Hematopoietic multipotent progenitor cell treated with erythropoietin and hydrocortisone succinate and interleukin-3 and kit ligand, for 6 days (in vitro differentiated cells): ENCODE results near the gene TDRD9.
"Not testable (repeated sequence)": the region's sequence is repeated elsewhere in the genome, so short reads cannot be mapped to it uniquely, and the experiment has no call there.

Experiments
- DNase-seq: peaks from one replicate; pipeline ENCODE4 v3.0.0-alpha.2; 2015

Gene TDRD9

DNA sequence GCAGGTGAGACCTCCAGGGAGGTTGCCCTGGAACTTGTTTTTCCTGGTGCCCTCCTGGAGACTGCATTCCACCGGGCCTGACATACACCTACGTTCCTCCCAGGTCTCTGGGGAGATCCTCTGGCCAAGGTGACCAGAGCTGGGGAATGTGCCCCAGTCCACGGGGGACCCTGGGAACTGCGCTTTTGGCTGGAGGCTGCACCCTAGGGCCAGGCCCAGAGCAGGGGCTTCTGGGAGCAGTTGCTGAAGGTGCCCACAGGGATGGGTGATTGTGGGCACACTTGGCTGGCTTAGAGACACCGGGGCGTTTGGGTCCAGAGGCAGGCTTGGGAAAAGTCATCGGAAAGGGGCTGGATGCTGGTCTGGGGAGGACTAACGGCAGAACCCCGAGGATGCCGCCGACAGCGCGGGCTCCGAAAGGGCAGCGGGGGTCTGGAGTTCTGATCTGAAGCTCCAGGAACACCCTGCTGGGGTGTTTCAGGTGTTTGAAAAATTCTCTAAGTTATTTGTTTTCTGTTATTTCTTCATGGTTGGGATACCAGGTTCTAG, 36.5 kb upstream of the TDRD9 start:
- no peak for DNase-seq

DNA sequence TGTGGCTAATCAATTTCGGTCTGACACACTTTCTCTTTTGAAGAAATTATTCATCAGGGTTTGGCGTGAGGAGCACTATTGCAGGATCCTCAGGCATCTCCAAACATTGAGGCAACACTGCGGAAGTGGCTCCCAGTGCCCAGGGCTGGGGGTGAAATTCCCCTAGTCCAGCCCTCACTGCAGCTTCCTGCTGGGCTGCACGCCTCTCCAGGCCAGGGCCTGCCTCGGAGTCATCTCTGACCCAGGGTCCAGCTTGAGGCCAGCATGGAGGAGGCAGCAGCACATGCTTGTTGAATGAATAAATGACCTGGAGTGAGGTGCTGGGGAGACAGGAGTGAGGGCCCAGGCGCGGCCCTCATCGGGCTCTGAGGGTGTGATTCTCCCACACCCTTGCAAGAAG, 36.0 kb upstream of the TDRD9 start:
- DNase-seq = no peak

DNA sequence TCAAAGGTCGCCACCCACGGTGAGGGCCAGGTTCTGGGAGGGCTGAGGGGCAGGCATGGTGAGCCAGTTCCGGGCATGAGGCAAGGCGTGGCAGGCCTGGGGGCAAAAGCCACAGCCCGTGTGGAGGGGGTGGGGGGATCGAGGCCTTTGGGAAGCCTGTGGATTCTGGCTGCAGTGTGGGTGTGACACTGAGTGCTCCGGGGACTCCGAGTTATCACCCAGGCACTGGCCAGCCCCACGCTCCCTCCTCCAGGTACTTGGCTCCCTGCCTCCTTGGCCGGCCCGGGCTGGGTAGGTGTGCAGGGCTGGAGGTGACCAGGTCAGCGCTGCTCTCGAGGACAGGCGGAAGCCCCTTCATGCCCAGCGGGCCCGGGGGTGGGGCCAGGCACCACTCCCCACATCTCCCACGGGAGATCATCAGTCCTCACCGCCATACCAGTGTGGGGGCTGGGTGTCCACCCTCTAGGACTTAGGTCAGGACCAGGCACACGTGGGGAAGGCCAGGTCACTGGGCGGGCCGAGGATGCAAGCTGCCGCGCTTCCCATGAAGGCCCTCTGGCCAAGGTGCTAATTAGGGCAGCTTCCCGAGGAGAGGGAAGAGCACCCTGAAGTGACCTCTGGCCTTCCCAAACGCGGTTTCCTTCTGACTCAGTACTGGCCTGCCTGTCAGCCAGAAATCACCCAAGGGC, 34.1 kb upstream of the TDRD9 start:
- DNase-seq = no peak

GRCh38 chr14:103894723-103895059, 33.6 kb upstream of the TDRD9 start:
- no peak for DNase-seq

DNA sequence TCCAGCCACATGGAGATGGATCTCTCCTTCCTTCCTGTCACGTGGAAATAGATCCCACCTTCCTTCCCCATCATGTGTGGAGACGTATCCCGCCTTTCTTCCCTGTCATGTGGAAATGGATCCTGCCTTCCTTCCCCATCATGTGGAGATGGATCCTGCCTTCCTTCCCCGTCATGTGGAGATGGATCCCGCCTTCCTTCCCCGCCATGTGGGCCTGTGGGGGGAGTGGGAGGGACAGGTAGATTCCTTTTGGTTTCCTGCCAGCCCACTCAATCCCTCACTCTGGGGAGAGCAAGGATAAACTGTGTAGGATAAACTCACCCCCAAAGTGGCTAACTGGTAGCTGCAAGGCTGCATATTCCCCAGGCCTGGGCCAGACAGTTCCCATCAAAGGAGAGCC, 31.7 kb upstream of the TDRD9 start:
- DNase-seq = no peak

- DNase-seq = no peak
Measured at GRCh38 chr14:103897075-103897947, 30.9 kb upstream of the TDRD9 start.

DNA sequence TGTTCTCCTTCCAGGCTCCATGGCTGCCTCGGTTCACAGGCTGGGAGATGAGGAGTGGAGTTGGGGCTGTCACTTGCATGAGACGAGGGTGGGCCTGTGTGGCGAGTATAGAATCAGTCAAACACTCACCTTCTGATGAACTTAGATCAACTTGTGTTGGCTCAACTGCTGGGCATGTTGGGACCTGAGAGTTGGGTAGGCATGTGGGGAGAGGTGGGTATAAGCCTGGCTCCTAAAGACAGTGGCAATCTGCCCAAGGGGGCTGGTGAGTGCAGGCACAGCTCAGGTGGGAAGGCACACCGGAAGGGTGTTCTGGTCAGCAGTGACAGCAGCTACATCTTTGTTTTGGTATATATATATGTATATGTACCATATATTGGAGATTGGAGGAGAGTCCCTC, 30.1 kb upstream of the TDRD9 start:
- DNase-seq = no peak

- no peak for DNase-seq
Measured at GRCh38 chr14:103898711-103899110, 29.5 kb upstream of the TDRD9 start.

DNA sequence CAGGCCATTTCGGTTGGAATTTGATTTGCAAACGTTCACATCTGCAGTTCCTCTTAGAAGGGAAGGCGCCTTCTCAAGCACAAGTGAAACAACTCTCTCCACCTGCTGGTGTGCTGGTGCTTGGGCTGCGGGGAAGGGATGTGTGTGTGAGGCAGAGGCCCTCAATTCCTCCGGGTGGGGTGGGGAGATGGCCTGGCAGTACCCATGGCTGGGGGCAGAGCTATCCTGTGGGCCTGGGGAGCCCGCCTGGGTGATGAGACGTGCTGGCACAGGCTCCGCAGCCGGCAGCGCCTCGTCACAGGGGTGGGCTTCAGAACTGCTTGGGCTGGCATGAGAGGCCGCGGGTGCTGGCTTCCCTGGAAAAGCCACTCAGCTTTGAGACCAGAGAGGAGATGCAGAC, 28.9 kb upstream of the TDRD9 start:
- no peak for DNase-seq

DNA sequence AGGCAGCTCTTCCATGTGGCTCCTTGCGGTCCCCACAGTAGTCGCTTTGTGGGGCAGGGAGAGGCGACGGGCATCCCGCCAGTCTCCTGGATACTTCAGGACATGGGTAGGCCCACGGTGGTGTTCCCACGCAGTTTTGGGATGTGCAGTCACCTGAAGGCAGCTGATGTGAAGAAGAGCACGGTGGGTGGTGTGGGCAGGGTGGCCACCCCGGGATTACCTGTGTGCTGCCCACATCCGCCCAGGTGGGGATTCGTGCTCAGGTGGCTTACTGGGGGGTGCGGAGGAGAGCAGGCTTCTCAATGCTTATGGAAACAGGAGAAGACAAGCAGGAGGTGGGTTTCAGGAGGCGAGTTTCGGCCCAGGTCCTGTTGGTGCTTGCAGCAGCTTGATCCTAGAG, 28.4 kb upstream of the TDRD9 start:
- no peak for DNase-seq

DNA sequence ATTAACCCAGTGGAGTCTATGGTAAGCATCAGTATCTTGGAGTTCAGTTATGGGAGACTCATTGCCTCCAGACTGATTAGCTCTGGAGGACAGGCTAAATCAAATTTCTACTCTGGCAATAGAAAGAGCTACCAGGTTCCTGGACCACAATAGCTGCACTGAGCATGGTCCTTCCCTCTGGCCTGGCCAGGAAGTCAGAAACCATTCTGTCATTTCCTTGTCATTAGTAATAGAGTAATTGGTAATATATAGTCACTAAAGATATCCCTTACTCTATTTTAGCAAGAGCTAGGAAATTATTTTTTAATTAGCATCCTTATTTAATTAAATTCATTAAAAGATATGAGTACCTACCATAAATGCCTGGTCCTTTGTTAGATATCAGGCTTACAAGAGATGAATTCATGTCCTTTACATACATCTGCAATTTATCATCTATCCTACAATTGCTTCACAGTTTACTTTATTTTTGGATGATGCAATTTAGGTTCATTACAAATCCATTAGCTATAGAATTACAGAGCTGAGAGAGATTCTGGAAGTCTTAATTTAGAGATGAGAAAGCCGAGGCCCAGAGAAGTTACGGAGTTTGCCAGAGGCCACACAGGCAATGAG, 23.7 kb upstream of the TDRD9 start:
- no peak for DNase-seq

GRCh38 chr14:103905842-103906456, 22.3 kb upstream of the TDRD9 start:
- peak; percentile 77 for DNase-seq

DNA sequence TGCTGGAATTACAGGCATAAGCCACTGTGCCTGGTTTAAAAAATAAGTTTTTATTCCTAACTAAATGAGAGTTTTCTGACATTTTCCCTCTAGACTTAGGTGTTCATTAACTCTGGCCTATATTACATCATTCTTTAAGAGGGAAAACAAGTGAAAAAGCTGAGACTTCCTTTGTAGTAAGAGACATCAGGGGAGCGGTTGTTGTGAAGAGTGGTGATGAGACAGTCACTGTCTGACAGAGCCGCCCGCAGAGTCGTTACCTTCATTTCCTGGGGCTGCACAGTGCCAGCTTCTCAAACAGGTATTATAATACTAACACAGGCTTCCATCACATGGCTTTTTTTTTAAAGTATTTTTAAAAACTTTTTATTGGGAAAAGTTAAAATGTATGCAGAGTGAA, 19.7 kb upstream of the TDRD9 start:
- no peak for DNase-seq

DNA sequence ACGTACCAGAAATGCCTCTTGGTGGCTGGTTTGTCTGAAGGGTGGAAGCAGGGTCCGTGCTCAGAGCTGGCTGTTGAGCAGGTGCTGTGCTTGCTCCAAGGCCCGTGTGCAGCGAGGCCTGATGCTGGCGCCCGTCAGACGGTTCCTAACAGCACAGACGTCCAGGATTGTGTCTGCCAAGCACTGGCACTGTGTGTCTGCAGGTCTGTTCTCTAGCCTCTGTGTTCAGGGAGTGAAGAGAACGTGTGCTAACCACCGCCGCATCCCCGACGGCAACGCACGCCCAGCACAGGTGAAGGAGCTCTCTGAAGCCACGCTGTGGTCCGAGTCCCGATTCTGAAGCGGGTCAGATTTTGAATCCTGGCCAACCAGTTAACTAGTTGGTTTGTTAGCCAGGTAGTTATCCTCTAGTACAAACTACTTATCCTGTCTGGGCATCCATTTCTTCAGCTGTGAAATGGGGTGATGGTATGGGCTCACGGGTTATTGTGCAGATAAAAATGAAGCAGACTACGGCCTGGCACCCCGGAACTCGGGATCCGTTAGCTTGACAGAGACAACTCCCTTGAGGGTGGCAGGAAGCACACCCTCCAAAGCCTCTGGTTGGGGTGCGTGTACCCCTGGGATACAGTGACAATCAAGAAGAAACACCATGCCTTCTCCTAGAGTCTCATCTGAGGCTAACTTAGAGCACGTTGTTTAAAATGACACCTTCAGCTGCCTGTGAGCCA, 18.6 kb upstream of the TDRD9 start:
- no peak for DNase-seq

- DNase-seq = peak; percentile 87
Measured at GRCh38 chr14:103910262-103910935, 17.9 kb upstream of the TDRD9 start.

DNA sequence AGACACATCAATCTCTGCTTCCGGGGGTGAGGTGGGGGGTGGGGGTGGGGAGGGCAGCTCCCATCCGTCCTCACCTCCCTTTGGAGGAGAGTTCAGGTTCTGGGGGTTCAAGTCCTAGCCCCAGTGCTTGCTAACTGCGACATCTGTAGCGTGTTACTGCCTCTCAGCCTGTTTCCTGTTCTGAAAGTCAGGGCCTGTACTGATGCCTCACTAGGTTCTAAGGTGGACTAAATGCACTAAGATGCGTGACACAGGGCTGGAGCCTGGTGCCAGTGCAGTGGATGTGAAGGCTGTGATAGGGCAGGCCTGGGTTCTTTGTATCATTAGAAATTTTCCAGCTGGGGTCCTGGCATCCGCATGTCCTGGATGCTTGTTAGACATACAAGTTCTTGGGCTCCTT, 17.3 kb upstream of the TDRD9 start:
- no peak for DNase-seq

DNA sequence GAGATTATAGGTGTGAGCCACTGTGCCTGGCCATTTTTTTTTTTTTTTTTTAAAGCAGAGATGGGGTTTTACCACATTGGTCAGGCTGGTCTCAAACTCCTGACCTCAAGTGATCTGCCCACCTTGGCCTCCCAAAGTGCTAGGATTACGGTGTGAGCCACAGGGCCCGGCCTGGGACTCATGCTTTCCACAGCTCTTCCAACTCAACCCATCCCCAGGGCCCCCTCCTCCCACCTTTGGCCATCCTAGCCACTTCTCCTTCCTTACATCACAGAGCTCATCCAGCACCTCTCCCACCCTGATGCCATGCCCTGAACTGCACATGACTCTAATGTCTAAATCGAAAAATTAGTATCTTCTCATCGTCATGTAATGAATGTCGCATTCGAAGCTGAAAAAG, 12.6 kb upstream of the TDRD9 start:
- DNase-seq = no peak

DNA sequence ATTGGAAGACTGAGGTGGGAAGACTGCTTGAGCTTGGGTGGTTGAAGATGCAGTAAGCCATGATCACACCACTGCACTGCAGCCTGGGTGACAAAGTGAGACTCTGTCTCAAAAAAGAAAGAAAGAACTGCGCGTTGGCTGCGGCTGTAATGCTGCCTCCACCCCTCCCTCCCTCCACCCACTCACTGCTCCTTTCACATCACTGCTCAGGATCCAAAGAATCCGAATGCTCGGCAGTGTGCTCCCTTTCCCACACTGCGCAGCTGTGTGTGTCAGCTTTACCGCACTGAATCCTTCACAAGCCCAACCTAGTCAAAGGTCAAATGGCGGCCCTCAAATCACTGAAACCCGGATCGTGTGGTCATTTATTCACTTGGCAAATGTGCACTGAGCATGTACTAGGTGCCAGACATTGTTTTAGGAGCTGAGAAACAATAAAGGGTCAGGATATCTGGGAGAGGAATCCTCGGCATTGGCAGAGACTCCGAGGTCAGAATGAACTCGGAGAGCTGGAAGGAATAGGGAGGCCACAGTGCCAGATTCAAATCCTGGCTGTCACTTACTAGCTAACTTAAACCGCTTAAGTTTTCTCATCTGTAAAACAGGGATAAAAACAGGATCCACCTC, 11.5 kb upstream of the TDRD9 start:
- DNase-seq = no peak

GRCh38 chr14:103920981-103921854, 7.0 kb upstream of the TDRD9 start:
- DNase-seq = peak; percentile 94

DNA sequence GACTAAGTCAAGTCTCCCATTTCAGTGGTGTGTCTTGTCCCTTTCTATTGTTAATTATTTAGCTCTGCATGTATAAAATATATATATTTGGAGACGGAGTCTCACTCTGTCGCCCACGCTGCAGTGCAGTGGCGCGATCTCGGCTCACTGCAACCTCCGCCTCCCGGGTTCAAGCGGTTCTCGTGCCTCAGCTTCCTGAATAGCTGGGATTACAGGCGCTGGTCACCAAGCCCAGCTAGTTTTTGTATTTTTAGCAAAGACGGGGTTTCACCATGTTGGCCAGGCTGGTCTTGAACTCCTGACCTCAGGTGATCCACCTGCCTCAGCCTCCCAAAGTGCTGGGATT, 6.4 kb upstream of the TDRD9 start:
- not testable (repeated sequence) for DNase-seq

DNA sequence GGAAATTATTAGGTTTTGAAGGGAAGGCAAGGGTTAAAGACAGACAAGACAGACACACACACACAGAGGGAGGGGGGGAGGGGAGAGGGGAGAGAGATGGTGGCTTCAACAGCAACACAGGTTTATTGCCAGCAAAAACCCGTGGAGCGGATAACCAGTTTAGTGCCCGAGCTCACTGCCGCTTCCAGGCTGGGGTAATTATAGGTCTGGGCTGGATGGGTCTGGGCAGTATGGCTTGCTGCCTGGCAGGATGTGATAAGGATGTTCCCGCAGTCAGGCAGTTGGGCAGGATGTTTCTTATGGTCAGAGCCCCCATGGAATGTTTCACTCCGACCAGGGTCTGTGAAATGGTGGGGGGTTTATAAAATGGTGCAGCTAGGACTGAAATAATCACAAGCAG, 4.4 kb upstream of the TDRD9 start:
- peak; percentile 91 for DNase-seq
